ENCODE results near the gene CTNNA2. TPM values are rescaled to one million over a fixed set of nuclear protein-coding genes. Genes with fewer than 3 reads are reported as not detected.
A peak's percentile ranks its signal among the peaks of the same experiment; 100 is the strongest.

Gene CTNNA2
- total and polyA plus RNA-seq, 4 donors: 0.01 to 0.37 TPM; not detected in 2

- DNase-seq (peak; percentile 1 to 33 (median 14)), ATAC-seq (ENCODE audit: insufficient read depth, low FRiP score) (no peak)
- 62 to 82% methylated on average over 6 of the region's 6 CpGs for WGBS, 2 donors
- TF ChIP-seq CTCF (IDR thresholded peaks at IDR 0.05; ENCODE audit: control extremely low read depth, extremely low read depth): no peak
- Histone ChIP-seq H3K4me3 (no peak overlapping the region), H3K4me1 (ENCODE audit: control insufficient read depth in 5 of 5, insufficient read depth in 5 of 5, low read length in 5 of 5) (no peaks in the 10 kb centered on the region), H3K27me3 (ENCODE audit: control insufficient read depth in 3 of 3, insufficient read depth in 3 of 3, low read length in 2 of 3) (no peaks in the 10 kb centered on the region), H3K9ac (ENCODE audit: insufficient read depth in 1 of 2, low read length in 2 of 2) (no peak overlapping the region), H3K36me3 (ENCODE audit: control insufficient read depth in 4 of 4, insufficient read depth in 4 of 4, low read length in 4 of 4) (no peaks in the 10 kb centered on the region), H3K27ac (ENCODE audit: low read depth in 1 of 2, low read length in 1 of 2) (no peak overlapping the region), H3K9me3 (ENCODE audit: control insufficient read depth in 4 of 4, insufficient read depth in 3 of 4, low read length in 3 of 4) (no peaks in the 10 kb centered on the region)
Observed at GRCh38 chr2:79580175-79580574, 67.3 kb downstream of the CTNNA2 start.

- Histone ChIP-seq H3K9me3 (ENCODE audit: control insufficient read depth in 4 of 4, insufficient read depth in 3 of 4, low read length in 3 of 4) (peaks cover 0 to 2% (median 0%) of the 10 kb centered on the region in 4 donors), H3K27ac (ENCODE audit: low read depth in 1 of 2, low read length in 1 of 2) (no peak overlapping the region), H3K36me3 (ENCODE audit: control insufficient read depth in 4 of 4, insufficient read depth in 4 of 4, low read length in 4 of 4) (no peaks in the 10 kb centered on the region), H3K9ac (ENCODE audit: insufficient read depth in 1 of 2, low read length in 2 of 2) (no peak overlapping the region), H3K27me3 (ENCODE audit: control insufficient read depth in 3 of 3, insufficient read depth in 3 of 3, low read length in 2 of 3) (no peaks in the 10 kb centered on the region), H3K4me1 (ENCODE audit: control insufficient read depth in 5 of 5, insufficient read depth in 5 of 5, low read length in 5 of 5) (no peaks in the 10 kb centered on the region), H3K4me3 (no peak overlapping the region)
- no peak for ATAC-seq (ENCODE audit: insufficient read depth, low FRiP score)
- DNase-seq: no peak
- TF ChIP-seq CTCF (IDR thresholded peaks at IDR 0.05; ENCODE audit: control extremely low read depth, extremely low read depth): no peak
- whole genome bisulfite sequencing, 2 donors: 50 to 66% methylated on average over 11 of the region's 11 CpGs
Observed at GRCh38 chr2:79585701-79586433, 73.0 kb downstream of the CTNNA2 start.

- DNase-seq (no peak), ATAC-seq (ENCODE audit: insufficient read depth, low FRiP score) (no peak)
- no peak overlapping the region for H3K9ac ChIP-seq (ENCODE audit: insufficient read depth in 1 of 2, low read length in 2 of 2)
- no peaks in the 10 kb centered on the region for H3K36me3 ChIP-seq (ENCODE audit: control insufficient read depth in 4 of 4, insufficient read depth in 4 of 4, low read length in 4 of 4)
- H3K4me1 ChIP-seq (ENCODE audit: control insufficient read depth in 5 of 5, insufficient read depth in 5 of 5, low read length in 5 of 5): no peaks in the 10 kb centered on the region
- H3K27ac ChIP-seq (ENCODE audit: low read depth in 1 of 2, low read length in 1 of 2): no peak overlapping the region
- H3K4me3 ChIP-seq: no peak overlapping the region
- TF ChIP-seq CTCF (IDR thresholded peaks at IDR 0.05; ENCODE audit: control extremely low read depth, extremely low read depth): no peak
- 72 to 78% methylated on average over 1 of the region's 1 CpG for WGBS, 2 donors
- H3K27me3 ChIP-seq (ENCODE audit: control insufficient read depth in 3 of 3, insufficient read depth in 3 of 3, low read length in 2 of 3): no peaks in the 10 kb centered on the region
- H3K9me3 ChIP-seq (ENCODE audit: control insufficient read depth in 4 of 4, insufficient read depth in 3 of 4, low read length in 3 of 4): peaks cover 0 to 4% (median 0%) of the 10 kb centered on the region in 4 donors
Observed at GRCh38 chr2:79591281-79591680, 78.4 kb downstream of the CTNNA2 start.
